ENCODE measurements around the gene GSTM4.

The GSTM4 gene

GRCh38 chr1:109625176-109625575 is 30.7 kb upstream of the GSTM4 start:
- DNase-seq, result no peak

- DNase-seq, result no peak
Observed at GRCh38 chr1:109625601-109626560, 30.0 kb upstream of the GSTM4 start.

GRCh38 chr1:109626682-109627408 is 29.1 kb upstream of the GSTM4 start:
- DNase-seq, result no peak

GRCh38 chr1:109627692-109628399 is 28.1 kb upstream of the GSTM4 start:
- DNase-seq, result no peak

GRCh38 chr1:109628540-109629321 is 27.2 kb upstream of the GSTM4 start:
- DNase-seq, result no peak

GRCh38 chr1:109629372-109630030 is 26.4 kb upstream of the GSTM4 start:
- no peak for DNase-seq

- DNase-seq, result no peak
Observed at GRCh38 chr1:109630081-109630897, 25.6 kb upstream of the GSTM4 start.

GRCh38 chr1:109630898-109631512 is 24.9 kb upstream of the GSTM4 start:
- no peak for DNase-seq

- no peak for DNase-seq
Observed at GRCh38 chr1:109631513-109632505, 24.1 kb upstream of the GSTM4 start.

GRCh38 chr1:109632671-109633346 is 23.1 kb upstream of the GSTM4 start:
- DNase-seq, result no peak

GRCh38 chr1:109634292-109634691 is 21.6 kb upstream of the GSTM4 start:
- DNase-seq, result no peak

GRCh38 chr1:109634771-109635750 is 20.8 kb upstream of the GSTM4 start:
- DNase-seq, result no peak

- no peak for DNase-seq
Observed at GRCh38 chr1:109635862-109636200, 20.1 kb upstream of the GSTM4 start.

GRCh38 chr1:109636201-109636952 is 19.5 kb upstream of the GSTM4 start:
- no peak for DNase-seq

- no peak for DNase-seq
Observed at GRCh38 chr1:109637446-109637845, 18.5 kb upstream of the GSTM4 start.

- no peak for DNase-seq
Observed at GRCh38 chr1:109639063-109639840, 16.6 kb upstream of the GSTM4 start.

All from effector CD4-positive, alpha-beta T cell (primary cell).